NCI-H187 treated with DMSO at 0.1 percent for 48 hours (cell line): ENCODE results near the gene CENPE.
"Not testable (repeated sequence)": the region's sequence is repeated elsewhere in the genome, so short reads cannot be mapped to it uniquely, and the experiment has no call there.

Experiments used
- DNase-seq: peaks from one replicate; lab custom pipeline; 2025; lab: John Stamatoyannopoulos, UW

CENPE gene, protein sequence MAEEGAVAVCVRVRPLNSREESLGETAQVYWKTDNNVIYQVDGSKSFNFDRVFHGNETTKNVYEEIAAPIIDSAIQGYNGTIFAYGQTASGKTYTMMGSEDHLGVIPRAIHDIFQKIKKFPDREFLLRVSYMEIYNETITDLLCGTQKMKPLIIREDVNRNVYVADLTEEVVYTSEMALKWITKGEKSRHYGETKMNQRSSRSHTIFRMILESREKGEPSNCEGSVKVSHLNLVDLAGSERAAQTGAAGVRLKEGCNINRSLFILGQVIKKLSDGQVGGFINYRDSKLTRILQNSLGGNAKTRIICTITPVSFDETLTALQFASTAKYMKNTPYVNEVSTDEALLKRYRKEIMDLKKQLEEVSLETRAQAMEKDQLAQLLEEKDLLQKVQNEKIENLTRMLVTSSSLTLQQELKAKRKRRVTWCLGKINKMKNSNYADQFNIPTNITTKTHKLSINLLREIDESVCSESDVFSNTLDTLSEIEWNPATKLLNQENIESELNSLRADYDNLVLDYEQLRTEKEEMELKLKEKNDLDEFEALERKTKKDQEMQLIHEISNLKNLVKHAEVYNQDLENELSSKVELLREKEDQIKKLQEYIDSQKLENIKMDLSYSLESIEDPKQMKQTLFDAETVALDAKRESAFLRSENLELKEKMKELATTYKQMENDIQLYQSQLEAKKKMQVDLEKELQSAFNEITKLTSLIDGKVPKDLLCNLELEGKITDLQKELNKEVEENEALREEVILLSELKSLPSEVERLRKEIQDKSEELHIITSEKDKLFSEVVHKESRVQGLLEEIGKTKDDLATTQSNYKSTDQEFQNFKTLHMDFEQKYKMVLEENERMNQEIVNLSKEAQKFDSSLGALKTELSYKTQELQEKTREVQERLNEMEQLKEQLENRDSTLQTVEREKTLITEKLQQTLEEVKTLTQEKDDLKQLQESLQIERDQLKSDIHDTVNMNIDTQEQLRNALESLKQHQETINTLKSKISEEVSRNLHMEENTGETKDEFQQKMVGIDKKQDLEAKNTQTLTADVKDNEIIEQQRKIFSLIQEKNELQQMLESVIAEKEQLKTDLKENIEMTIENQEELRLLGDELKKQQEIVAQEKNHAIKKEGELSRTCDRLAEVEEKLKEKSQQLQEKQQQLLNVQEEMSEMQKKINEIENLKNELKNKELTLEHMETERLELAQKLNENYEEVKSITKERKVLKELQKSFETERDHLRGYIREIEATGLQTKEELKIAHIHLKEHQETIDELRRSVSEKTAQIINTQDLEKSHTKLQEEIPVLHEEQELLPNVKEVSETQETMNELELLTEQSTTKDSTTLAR (N-terminal part only)

DNA sequence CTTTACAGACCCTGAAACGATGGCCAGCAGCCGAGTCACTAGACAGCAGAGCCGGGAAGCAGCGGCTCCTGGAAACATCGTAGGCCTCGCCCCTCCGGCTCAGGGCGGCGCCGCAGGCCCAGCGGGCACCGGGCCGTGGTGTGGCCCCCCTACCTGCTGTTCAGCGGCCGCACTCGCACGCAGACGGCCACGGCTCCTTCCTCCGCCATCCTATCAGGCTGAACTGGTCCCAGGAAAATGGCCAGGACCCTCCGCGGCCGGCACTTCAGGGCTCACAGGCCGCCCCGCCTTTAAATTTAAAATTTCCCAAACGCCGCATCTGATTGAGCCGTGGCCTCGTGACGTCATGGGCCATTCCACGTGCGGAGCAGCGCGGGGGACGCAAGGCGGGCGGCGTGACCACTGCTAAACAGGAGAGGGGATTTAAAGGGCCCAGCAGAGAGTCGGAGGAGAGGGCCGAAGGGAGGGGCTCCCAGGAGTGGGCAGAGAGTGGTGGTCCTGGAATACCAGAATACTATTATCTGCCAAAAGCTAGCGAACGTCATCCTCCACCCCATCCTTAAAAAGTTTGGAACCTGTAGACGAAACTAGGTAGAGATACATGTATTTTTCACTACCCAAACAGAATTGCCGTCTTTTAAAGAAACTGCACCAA is at the start of gene CENPE:
CENPE (minus strand) TSS at position 233 of the 655 bp plus-strand sequence; CDS start at position 209, 24 bp downstream.
- peak; percentile 30 for DNase-seq

DNA sequence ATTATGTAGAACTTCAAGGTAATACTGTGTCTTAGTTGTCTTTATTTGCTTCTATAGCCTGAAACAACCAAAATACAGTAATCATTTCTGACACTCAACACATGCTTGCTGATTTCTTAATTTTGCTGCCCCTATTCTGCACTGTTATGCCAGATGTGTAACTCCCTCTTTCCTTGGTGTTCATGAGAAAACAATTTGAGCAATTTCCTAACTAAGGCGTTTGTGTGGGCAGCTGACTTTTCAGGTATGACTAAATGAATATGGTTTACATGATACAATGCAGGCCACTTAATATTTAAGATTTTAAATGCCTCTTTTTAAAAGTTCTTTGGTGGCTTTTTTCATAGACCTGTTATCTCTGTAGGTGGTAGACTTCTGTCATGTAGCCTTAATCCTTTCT is 46.1 kb upstream of the CENPE start:
- DNase-seq, result no peak

DNA sequence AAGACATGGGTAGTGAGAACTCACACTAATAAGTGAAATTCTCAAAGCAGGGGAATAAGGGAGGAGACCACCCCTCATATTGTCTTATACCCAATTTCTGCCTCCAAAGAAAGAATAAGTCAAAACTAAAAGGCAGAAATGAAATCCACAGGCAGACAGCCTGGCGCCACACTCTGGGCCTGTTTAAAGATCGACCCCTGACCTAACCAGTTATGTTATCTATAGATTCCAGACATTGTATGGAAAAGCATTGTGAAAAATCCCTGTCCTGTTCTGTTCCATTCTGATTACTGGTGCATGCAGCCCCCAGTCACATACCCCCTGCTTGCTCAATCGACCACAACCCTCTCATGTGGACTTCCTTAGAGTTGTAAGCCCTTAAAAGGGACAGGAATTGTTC is 32.8 kb upstream of the CENPE start:
- not testable (repeated sequence) for DNase-seq

DNA sequence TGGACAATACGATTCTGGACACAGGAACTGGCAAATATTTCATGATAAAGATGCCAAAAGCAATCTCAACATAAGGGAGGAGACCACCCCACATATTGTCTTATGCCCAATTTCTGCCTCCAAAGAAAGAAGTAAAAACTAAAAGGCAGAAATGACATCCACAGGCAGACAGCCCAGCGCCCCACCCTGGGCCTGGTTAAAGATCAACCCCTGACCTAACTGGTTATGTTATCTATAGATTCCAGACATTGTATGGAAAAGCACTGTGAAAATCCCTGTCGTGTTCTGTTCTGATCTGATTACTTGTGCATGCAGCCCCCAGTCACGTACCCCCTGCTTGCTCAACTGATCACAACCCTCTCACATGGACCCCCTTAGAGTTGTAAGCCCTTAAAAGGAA is 25.4 kb upstream of the CENPE start:
- DNase-seq, result not testable (repeated sequence)

DNA sequence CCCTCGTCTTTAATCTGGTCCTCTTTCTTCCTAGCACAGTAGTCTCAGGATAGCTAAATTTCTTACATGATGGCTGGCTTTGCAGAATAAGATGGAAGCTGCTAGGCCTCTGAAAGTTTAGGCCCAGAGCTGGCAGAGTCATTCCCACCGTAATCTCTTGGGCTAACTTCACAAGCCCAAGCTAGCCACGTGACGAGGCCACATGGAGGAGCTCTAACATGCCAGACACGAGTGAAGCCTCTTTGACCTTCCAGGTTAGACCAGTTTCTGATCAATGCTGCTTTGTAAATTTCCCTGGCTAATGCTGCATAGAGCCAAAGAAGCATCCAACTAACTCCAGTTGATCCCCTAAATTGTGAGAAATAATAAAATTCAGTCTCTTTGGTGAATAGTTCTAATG is 9.5 kb upstream of the CENPE start:
- DNase-seq, result no peak

DNA sequence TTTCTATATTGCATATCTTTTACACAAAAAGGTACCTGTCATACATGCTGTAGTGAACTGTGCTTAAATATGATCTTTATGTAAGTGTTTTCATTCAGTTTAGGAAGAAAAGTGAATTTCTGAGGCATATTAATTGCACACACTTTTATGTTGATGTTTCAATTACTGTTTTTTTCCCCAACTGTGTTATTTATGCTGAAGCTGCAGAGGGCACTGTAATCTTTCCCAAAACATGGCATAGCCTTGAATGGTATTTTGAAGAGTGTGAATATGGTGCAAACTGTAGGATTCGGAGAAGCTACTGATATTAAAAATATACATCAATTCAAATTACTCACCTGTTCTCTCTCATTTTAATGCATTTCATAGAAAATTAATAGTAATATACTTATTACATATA is 6.0 kb upstream of the CENPE start:
- no peak for DNase-seq

DNA sequence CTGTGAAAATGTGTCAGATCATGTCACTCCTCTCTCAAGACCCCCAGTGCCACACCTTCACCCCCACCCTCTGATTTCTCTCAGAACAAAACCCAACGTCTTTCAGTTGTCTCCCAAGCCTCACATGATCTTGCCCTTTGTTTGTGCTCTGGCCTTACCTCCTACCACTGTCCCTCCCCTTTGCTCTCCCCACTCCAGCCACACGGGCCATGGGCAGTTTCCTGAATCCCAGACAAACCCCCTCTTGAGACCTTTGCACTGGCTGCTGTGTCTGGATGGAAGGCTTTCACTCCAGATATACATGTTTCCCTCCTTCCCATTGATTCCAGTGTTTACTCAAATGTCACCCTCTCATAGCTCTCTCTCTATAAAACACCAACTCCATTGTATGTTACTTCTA is 3.6 kb upstream of the CENPE start:
- no peak for DNase-seq

DNA sequence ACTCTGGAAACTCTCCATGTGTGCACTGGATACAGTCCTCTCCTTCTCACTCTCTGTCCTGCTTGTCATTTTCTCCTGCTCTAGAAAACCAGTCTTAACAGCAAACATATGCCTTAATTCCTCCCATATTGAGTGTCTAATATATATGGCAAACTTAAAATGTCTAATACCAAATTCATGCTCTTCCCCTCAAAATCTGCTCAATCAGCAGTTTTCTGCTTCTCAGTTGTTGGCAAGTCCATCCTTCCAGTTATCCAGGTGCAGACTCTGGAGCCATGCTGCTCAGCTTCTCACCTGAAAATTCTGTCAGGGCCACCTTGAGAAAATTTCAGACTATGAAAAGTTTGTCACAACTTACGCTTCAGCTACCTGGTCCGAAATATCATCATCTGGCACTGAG is 3.1 kb upstream of the CENPE start:
- DNase-seq, result no peak

DNA sequence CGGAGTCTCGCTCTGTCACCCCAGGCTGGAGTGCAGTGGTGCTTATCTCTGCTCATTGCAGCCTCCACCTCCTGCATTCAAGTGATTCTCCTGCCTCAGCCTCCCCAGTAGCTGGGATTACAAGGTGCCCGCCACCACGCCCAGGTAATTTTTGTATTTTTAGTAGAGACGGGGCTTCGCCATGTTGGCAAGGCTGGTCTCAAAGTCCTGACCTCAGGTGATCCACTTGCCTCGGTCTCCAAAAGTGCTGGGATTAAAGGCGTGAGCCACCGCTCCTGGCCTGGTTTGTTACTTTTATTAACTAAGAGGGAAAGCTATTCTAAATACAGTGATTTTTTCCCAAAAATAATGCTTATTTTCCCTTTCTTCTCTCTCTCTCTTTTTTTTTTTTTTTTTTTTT is 866 bp upstream of the CENPE start:
- no peak for DNase-seq

DNA sequence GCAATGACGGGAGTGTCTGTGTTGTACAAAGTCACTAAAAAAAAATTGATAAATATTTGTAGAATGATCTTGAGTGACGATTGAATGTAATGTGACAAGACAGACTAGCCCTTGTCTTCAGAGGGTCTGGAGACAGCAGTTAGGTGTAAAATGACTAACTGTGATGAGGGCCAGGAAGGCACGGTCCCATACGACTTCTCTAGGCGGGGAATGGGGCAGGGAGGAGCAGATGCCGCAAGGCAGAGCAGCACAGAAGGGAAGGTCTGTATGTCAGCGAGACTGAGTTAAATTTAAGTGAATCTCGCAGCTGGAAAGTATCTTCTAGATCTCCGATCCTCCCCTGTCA is 405 bp downstream of the CENPE start:
- no peak for DNase-seq

DNA sequence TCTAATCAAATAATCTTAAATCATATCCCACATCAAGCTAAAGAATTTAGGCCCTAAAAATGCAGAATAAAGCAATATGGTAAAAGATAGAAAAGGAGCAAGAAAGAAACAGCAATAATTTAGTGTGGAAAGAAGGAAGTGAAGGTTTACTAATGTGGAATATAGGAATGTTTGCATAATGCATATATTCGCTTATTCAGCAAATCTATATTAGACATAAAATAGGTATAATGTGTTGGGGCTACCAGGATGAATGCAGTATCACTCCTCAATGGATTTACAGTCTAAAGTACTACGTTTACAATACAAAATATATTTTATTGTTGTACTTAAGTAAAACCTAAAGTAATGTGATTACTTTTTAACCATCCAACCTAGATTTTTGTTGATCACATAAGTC is 4.7 kb downstream of the CENPE start:
- no peak for DNase-seq

DNA sequence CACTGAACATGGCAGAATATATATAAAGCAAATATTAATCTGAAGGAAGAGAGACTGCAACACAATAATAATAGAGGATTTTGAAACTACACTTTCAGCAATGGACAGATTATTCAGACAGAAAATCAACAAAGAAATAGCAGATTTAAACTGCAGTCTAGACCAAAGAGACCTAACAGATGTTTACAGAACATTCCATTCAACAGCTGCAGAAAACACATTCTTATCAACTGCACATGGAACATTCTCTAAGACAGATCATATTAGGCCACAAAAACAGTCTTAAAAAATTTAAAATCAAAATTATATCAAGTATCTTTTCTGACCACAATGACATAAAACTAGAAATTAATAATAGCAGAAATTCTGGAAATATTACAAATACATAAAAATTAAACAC is 27.1 kb downstream of the CENPE start:
- no peak for DNase-seq

DNA sequence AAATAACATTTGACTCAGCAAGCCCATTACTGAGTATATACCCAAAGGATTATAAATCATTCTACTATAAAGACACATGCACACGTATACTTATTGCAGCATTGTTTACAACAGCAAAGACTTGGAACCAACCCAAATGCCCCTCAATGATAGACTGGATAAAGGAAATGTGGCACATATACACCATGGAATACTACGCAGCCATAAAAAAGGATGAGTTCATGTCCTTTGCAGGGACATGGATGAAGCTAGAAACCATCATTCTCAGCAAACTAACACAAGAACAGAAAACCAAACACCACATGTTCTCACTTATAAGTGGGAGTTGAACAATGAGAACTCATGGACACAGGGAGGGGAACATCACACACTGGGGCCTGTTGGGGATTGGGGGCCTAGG is 28.4 kb downstream of the CENPE start:
- DNase-seq, result not testable (repeated sequence)

DNA sequence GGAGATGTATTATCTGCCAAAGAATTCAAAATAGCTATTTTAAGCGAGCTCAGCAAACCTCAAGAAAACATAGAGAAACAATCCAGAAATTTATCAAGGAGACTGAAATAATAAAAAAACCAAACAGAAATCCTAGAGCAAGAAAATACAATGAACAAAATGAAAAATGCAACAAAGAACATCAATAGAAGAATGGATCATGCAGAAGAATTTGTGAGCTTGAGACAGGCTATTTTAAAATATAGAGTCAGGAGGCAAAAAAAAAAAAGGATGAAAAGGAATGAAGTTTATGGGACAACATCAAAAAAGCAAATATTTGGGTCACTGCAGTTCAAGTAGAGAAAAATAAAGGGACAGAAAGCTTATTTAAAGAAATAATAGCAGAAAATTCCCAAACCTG is 29.1 kb downstream of the CENPE start:
- DNase-seq, result no peak

DNA sequence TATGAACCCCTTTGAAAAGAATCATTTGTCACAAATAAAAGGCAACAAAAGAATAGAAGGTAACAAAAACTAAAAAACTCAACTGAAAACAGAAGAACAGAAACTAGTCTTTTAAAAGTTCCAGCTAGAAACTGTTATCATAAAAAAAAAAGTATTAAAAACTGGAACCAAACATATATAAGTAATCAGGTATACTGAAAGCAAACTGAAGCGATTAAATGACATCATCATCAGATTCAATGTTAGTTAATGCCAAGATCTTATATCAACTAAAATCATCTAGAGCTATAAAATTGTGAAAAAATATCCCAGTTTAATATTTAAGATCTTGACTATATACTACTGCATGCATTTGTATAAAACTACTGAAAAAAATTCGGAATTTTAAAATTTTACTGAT is 36.0 kb downstream of the CENPE start:
- no peak for DNase-seq

DNA sequence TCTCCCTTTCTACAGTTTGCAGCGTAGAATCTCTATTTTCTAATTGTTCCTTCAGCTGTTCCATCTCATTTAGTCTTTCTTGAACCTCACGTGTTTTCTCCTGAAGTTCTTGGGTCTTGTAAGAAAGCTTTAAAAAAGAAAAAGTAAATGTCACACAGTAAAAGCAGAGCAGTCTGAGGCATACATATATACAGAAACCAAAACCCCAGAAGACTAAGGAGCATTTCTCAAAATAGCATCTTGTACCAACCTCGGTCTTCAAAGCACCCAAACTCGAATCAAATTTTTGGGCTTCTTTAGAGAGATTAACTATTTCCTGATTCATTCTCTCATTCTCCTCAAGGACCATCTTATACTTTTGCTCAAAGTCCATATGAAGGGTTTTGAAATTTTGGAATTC is 39.4 kb downstream of the CENPE start:
- no peak for DNase-seq

DNA sequence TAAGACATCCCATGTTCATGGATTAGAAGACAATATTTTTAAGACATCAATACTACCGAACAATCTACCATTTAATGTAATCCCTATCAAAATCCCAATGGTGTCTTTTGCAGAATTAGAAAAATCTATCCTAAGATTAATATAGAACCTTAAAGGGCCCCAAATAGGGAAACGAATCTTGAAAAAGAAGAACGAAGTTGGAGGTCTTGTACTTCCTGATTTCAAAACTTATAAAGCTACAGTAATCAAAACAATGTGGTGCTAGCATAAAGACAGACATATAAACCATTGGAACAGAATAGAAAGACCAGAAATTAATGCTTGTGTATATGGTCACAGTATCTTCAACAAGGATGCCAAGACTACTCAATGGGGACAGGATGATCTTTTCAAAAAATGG is 42.0 kb downstream of the CENPE start:
- DNase-seq, result no peak

DNA sequence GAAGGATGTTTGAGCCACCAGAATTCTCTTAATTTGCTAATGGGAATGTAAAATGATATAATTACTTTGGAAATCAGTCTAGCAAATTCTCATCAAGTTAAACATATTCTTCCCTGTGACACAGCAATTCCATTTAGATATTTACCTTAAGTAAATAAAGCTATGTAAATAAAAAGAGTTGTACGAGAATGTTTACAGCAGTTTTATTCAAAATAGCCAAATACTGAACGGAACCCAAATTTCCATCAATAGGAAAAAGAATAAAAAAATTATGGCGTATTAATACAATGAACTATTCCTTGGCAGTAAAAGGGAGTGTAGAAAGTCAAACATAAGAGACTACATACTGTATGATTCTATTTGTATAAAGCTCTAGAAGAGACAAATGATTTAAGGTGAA is 45.8 kb downstream of the CENPE start:
- no peak for DNase-seq

DNA sequence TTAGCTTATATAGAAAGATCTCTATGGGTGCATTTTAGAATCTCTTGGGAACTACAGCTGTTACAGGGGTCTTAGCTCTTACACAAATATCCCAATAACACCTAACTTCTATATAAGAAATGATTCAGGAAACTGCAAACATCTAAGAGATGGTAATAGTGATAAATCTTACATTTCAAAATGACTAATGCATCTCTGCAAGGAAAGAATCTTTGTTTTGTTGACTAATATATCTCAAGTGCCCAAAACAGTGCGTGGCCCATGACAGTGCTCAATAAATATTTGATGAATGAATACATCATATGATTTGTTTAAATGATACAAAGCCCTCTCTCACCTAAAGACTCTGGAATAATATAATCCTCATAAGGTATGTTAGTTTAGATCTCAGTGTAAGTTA is 47.5 kb downstream of the CENPE start:
- no peak for DNase-seq

DNA sequence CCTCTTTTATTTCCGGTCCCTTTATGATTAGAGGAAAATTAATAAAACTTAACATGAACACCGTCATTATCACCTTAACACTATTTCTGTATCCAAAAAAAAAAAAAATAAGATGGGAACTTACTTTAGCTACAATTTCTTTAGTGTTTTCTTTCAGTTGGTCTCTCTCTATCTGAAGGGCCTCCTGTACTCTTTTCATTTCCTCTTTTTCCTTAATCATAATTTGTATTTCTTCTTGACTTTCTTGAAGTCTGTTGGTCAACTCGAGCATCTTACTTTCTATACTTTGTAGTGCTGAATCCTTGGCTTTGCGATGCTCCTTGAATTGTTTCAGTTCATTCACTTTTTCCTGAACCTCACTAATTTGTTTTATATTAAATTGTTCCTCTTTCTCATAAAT is 53.2 kb downstream of the CENPE start:
- DNase-seq, result no peak

DNA sequence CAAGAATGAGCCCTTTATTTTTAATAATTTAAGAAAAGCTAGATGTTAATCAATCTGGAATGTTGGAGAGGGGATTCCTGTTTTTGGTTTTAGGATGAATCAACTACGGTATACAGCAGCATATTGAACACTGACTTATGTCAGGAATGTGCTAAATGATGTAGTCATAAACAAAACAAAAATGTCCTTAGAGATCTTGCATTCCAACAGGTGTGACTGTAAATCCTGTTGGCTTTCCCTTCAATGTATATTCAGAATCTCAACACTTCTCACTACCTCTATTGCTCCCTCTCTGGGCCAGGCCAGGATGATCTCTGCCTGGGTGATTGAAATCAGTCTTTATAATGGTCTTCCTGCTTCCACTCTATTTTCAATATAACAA is 60.7 kb downstream of the CENPE start:
- no peak for DNase-seq
